ENCODE measurements around the gene ABCC1. TPM values are rescaled to one million over a fixed set of nuclear protein-coding genes. Genes with fewer than 3 reads are reported as not detected.

Gene ABCC1
- total RNA-seq, 2 donors from 2014 or later = 22.0 to 22.2 TPM

- no peak overlapping the region for H3K9ac ChIP-seq (ENCODE audit: low read depth in 2 of 2, low read length in 2 of 2)
- intact Hi-C loops (cut with DNase I) = no loop called here
- H3K9me3 ChIP-seq = no peaks in the 10 kb centered on the region
- no peak for TF ChIP-seq CTCF (IDR thresholded peaks at IDR 0.05)
- no peaks in the 10 kb centered on the region for H3K4me1 ChIP-seq
- no peak overlapping the region for H3K27ac ChIP-seq
- H3K4me3 ChIP-seq = no peak overlapping the region
- no peaks in the 10 kb centered on the region for H3K27me3 ChIP-seq
- no peaks in the 10 kb centered on the region for H3K36me3 ChIP-seq
- DNase-seq = no peak
These were observed 205.0 kb downstream of the ABCC1 start for GRCh38 chr16:16154281-16154951.

GRCh38 chr16:16155234-16155633, 205.8 kb downstream of the ABCC1 start:
- Histone ChIP-seq H3K4me3 (no peak overlapping the region), H3K9ac (ENCODE audit: low read depth in 2 of 2, low read length in 2 of 2) (no peak overlapping the region), H3K36me3 (no peaks in the 10 kb centered on the region), H3K4me1 (no peaks in the 10 kb centered on the region), H3K27me3 (no peaks in the 10 kb centered on the region), H3K9me3 (no peaks in the 10 kb centered on the region), H3K27ac (no peak overlapping the region)
- no peak for DNase-seq
- intact Hi-C loops (cut with DNase I) = no loop called here
- TF ChIP-seq CTCF (IDR thresholded peaks at IDR 0.05) = no peak

GRCh38 chr16:16157166-16157565, 207.8 kb downstream of the ABCC1 start:
- no peaks in the 10 kb centered on the region for H3K36me3 ChIP-seq
- H3K4me1 ChIP-seq = no peaks in the 10 kb centered on the region
- H3K9ac ChIP-seq (ENCODE audit: low read depth in 2 of 2, low read length in 2 of 2) = no peak overlapping the region
- no peak overlapping the region for H3K27ac ChIP-seq
- no peaks in the 10 kb centered on the region for H3K27me3 ChIP-seq
- no peak overlapping the region for H3K4me3 ChIP-seq
- no peak for DNase-seq
- H3K9me3 ChIP-seq = no peaks in the 10 kb centered on the region
- intact Hi-C loops (cut with DNase I) = no loop called here
- TF ChIP-seq CTCF (IDR thresholded peaks at IDR 0.05) = no peak

- Histone ChIP-seq H3K27me3 (no peaks in the 10 kb centered on the region), H3K4me1 (no peaks in the 10 kb centered on the region), H3K36me3 (no peaks in the 10 kb centered on the region), H3K27ac (no peak overlapping the region), H3K9me3 (no peaks in the 10 kb centered on the region), H3K9ac (ENCODE audit: low read depth in 2 of 2, low read length in 2 of 2) (no peak overlapping the region), H3K4me3 (no peak overlapping the region)
- no peak for DNase-seq
- intact Hi-C loops (cut with DNase I) = no loop called here
- TF ChIP-seq CTCF (IDR thresholded peaks at IDR 0.05) = no peak
These were observed 208.8 kb downstream of the ABCC1 start for GRCh38 chr16:16158082-16158658.

GRCh38 chr16:16158741-16159374, 209.4 kb downstream of the ABCC1 start:
- no peak for TF ChIP-seq CTCF (IDR thresholded peaks at IDR 0.05)
- Histone ChIP-seq H3K4me3 (no peak overlapping the region), H3K9ac (ENCODE audit: low read depth in 2 of 2, low read length in 2 of 2) (no peak overlapping the region), H3K27ac (no peak overlapping the region), H3K36me3 (no peaks in the 10 kb centered on the region), H3K4me1 (no peaks in the 10 kb centered on the region), H3K27me3 (no peaks in the 10 kb centered on the region), H3K9me3 (no peaks in the 10 kb centered on the region)
- no peak for DNase-seq
- intact Hi-C loops (cut with DNase I) = no loop called here

Measured in colonic mucosa (tissue), 4 donors.